ENCODE data around the gene TET1. TPM values are rescaled to one million over a fixed set of nuclear protein-coding genes. Genes with fewer than 3 reads are reported as not detected.

TET1 gene
- polyA plus RNA-seq, 2 of the 4 experiments (the other 2 are of a cell fraction) = 0.45 to 1.8 TPM

DNA sequence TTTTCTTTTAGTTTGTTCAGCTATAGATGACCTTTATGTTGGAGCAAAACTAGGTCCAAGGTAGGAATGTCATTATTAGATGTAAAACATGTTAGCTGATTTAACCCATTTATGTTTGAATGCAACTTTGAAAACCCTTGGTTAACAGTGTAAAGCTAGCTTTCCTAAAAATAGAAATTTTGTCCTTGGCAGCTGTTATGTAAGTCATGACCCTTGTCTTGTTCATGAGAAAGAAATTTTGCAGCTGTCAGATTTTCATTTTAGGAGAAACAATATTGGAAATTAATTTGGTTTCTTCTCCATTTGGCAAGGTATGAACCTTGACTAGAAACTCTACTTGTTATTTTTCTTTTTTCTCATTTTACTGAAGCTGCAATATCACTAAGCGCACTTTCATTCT, 137.0 kb downstream of the TET1 start:
- DNase-seq (ENCODE audit: low read depth in 1 of 2, low spot score in 1 of 2) = no peak
- no peak for ATAC-seq
- no peak overlapping the region for H3K4me2 ChIP-seq
- no peak overlapping the region for H3K27ac ChIP-seq
- 92% methylated on average over 1 of the region's 1 CpG for WGBS (ENCODE audit: missing lambda C conversion rate)
- no peak for TF ChIP-seq GATA3 (IDR thresholded peaks at IDR 0.05; ENCODE audit: borderline replicate concordance)
- TF ChIP-seq CBX2 (IDR thresholded peaks at IDR 0.05; ENCODE audit: borderline replicate concordance, low read depth) = no peak
- TF ChIP-seq NR3C1 (IDR thresholded peaks at IDR 0.05) = no peak
- TF ChIP-seq HEYL (CRISPR knock-in tag; IDR thresholded peaks at IDR 0.05) = no peak
- TF ChIP-seq, protein P1, sequence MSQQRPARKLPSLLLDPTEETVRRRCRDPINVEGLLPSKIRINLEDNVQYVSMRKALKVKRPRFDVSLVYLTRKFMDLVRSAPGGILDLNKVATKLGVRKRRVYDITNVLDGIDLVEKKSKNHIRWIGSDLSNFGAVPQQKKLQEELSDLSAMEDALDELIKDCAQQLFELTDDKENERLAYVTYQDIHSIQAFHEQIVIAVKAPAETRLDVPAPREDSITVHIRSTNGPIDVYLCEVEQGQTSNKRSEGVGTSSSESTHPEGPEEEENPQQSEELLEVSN (IDR thresholded peaks at IDR 0.05; ENCODE audit: borderline replicate concordance, low read depth) = no peak
- no peak for TF ChIP-seq CHD2 (IDR thresholded peaks at IDR 0.05; ENCODE audit: low read length, partially characterized antibody)
- TF ChIP-seq CEBPB (IDR thresholded peaks at IDR 0.05) = no peak
- TF ChIP-seq SREBF2 (IDR thresholded peaks at IDR 0.05) = no peak
- TF ChIP-seq FOSB (CRISPR knock-in tag; IDR thresholded peaks at IDR 0.05) = no peak
- no peak for TF ChIP-seq ZC3H11A (IDR thresholded peaks at IDR 0.05)
- no peak for TF ChIP-seq RCOR1 (IDR thresholded peaks at IDR 0.05; ENCODE audit: low read depth, low read length)
- TF ChIP-seq EHMT2 (IDR thresholded peaks at IDR 0.05; ENCODE audit: low read depth) = no peak
- FAIRE-seq = no peak
- ChIA-PET POLR2A (no interaction called here), CTCF (no interaction called here)
- no peaks in the 10 kb centered on the region for H3K4me1 ChIP-seq
- no peak overlapping the region for H3K4me3 ChIP-seq
- no peaks in the 10 kb centered on the region for H3K9me3 ChIP-seq

- ChIA-PET CTCF (interaction anchor here (0.8 to 1.2 kb wide), 4 partner anchors 9 to 293 kb away, joined by 3 to 6 read pairs (median 3); partner anchors contain the start of gene RUFY2), POLR2A (no interaction called here)
- Histone ChIP-seq H3K4me3 (no peak overlapping the region), H3K27ac (no peak overlapping the region), H3K4me2 (no peak overlapping the region), H3K4me1 (no peaks in the 10 kb centered on the region), H3K9me3 (no peaks in the 10 kb centered on the region)
- TF ChIP-seq POLR2AphosphoS2 (conservative IDR thresholded peaks at IDR 0.05; ENCODE audit: low read length) (no peak), CHD4 (IDR thresholded peaks at IDR 0.05; ENCODE audit: borderline replicate concordance) (no peak), PBX3 (IDR thresholded peaks at IDR 0.05) (no peak), NPAS2 (CRISPR knock-in tag; IDR thresholded peaks at IDR 0.05; ENCODE audit: borderline replicate concordance) (no peak), RNF2 (IDR thresholded peaks at IDR 0.05; ENCODE audit: borderline replicate concordance, low read depth) (no peak), HOXB5 (CRISPR knock-in tag; IDR thresholded peaks at IDR 0.05) (no peak), RAD21 (conservative IDR thresholded peaks at IDR 0.05 in 1 of 2, IDR thresholded peaks at IDR 0.05 in 1 of 2) (no peak), RARB (CRISPR knock-in tag; IDR thresholded peaks at IDR 0.05) (no peak), SREBF2 (IDR thresholded peaks at IDR 0.05) (no peak), USF2 (IDR thresholded peaks at IDR 0.05) (no peak), EHMT2 (IDR thresholded peaks at IDR 0.05; ENCODE audit: low read depth) (no peak)
- TF ChIP-seq, protein P2, sequence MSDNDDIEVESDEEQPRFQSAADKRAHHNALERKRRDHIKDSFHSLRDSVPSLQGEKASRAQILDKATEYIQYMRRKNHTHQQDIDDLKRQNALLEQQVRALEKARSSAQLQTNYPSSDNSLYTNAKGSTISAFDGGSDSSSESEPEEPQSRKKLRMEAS (IDR thresholded peaks at IDR 0.05) = no peak
- WGBS (ENCODE audit: missing lambda C conversion rate) = 65% methylated on average over 1 of the region's 1 CpG
- FAIRE-seq = no peak
- DNase-seq (ENCODE audit: low read depth in 1 of 2, low spot score in 1 of 2) = no peak
- no peak for ATAC-seq
Measured at GRCh38 chr10:68700197-68700596, 140.1 kb downstream of the TET1 start.

GRCh38 chr10:68705548-68705947, 145.4 kb downstream of the TET1 start:
- DNase-seq (ENCODE audit: low read depth in 1 of 2, low spot score in 1 of 2) = no peak
- H3K4me2 ChIP-seq = no peak overlapping the region
- no peaks in the 10 kb centered on the region for H3K9me3 ChIP-seq
- H3K4me1 ChIP-seq = no peaks in the 10 kb centered on the region
- no peak overlapping the region for H3K27ac ChIP-seq
- H3K4me3 ChIP-seq = no peak overlapping the region
- POLR2A ChIA-PET = no interaction called here
- ATAC-seq = no peak
- WGBS (ENCODE audit: missing lambda C conversion rate) = 100% methylated on average over 1 of the region's 1 CpG
- TF ChIP-seq POLR2AphosphoS2 (conservative IDR thresholded peaks at IDR 0.05; ENCODE audit: low read length) (no peak), ZFP36 (IDR thresholded peaks at IDR 0.05; ENCODE audit: borderline replicate concordance, partially characterized antibody) (no peak), MAZ (IDR thresholded peaks at IDR 0.05; ENCODE audit: borderline replicate concordance, low read depth, low read length) (no peak), FOSL2 (IDR thresholded peaks at IDR 0.05) (no peak), FOSL2 (CRISPR knock-in tag; IDR thresholded peaks at IDR 0.05) (no peak), EHMT2 (IDR thresholded peaks at IDR 0.05; ENCODE audit: low read depth) (no peak), JUNB (IDR thresholded peaks at IDR 0.05) (no peak), CEBPB (IDR thresholded peaks at IDR 0.05) (no peak), CHD2 (IDR thresholded peaks at IDR 0.05; ENCODE audit: low read length, partially characterized antibody) (no peak), RFX5 (IDR thresholded peaks at IDR 0.05) (no peak), ESRRA (IDR thresholded peaks at IDR 0.05; ENCODE audit: borderline replicate concordance, low read length) (no peak), RAD21 (conservative IDR thresholded peaks at IDR 0.05 in 1 of 2, IDR thresholded peaks at IDR 0.05 in 1 of 2) (no peak), PHF8 (IDR thresholded peaks at IDR 0.05; ENCODE audit: borderline replicate concordance, low read depth) (no peak), HOXB13 (CRISPR knock-in tag; IDR thresholded peaks at IDR 0.05; ENCODE audit: low read depth) (no peak), ZSCAN20 (CRISPR knock-in tag; IDR thresholded peaks at IDR 0.05) (no peak), HOXA7 (CRISPR knock-in tag; IDR thresholded peaks at IDR 0.05) (no peak), POLR2A (IDR thresholded peaks at IDR 0.05; ENCODE audit: low read length) (no peak), HEYL (CRISPR knock-in tag; IDR thresholded peaks at IDR 0.05) (no peak), KDM5A (IDR thresholded peaks at IDR 0.05) (no peak)
- no peak for FAIRE-seq
- CTCF ChIA-PET = interaction anchor here (0.6 kb wide), 1 partner anchor 115 kb away, joined by 3 read pairs; no protein-coding TSS in a partner anchor

All from A549 (cell line).